HCT116 (cell line): ENCODE measurements around the gene CLEC4F.

Experiments
- CEBPB ChIP-seq: IDR thresholded peaks from 2 replicates; pipeline ENCODE4 v1.6.1; 2012; ENCODE audit warnings: low read depth
- EZH2 ChIP-seq: fragments of 200-600 bp; sonication (generic); IDR thresholded peaks from 2 replicates; pipeline ENCODE4 v1.6.1; 2017; ENCODE audit warnings: antibody characterized with exemption, mixed run types
- POLR2A ChIP-seq: IDR thresholded peaks from 2 replicates; pipeline ENCODE4 v1.7.0; 2011; ENCODE audit warnings: borderline replicate concordance; ENCODE audit not compliant: insufficient read depth, insufficient read length; ENCODE audit errors: extremely low read depth
- POLR2AphosphoS5 ChIP-seq: IDR thresholded peaks from 2 replicates; pipeline ENCODE4 v1.6.1; 2011; ENCODE audit warnings: mild to moderate bottlenecking, low read depth, low read length, moderate library complexity
- REST ChIP-seq: IDR thresholded peaks from 2 replicates; pipeline ENCODE4 v1.6.1; 2012; ENCODE audit warnings: low read depth
- SP1 ChIP-seq: IDR thresholded peaks from 2 replicates; pipeline ENCODE4 v1.6.1; 2012; ENCODE audit warnings: low read depth
- YY1 ChIP-seq: IDR thresholded peaks from 2 replicates; pipeline ENCODE4 v1.6.1; 2011; ENCODE audit warnings: low read length, low read depth, moderate library complexity, mild to moderate bottlenecking; ENCODE audit not compliant: insufficient replicate concordance; ENCODE audit errors: extremely low read depth
- TF ChIP-seq, protein P1 (sequence below), 3 experiments: fragments of 200-600 bp in 1 of 3; sonication (generic) in 1 of 3; IDR thresholded peaks in 2 of 3; conservative IDR thresholded peaks in 1 of 3; 2 replicates each; pipeline ENCODE4 v1.5.1; 2012 to 2017; ENCODE audit warnings: low read depth in 2 of 3, low read length in 2 of 3, antibody characterized with exemption in 1 of 3, borderline replicate concordance in 1 of 3, control low read depth in 1 of 3, mild to moderate bottlenecking in 1 of 3, mixed read lengths in 1 of 3, mixed run types in 1 of 3, moderate library complexity in 1 of 3; ENCODE audit not compliant: insufficient read depth in 1 of 3
- TF ChIP-seq, protein P2 (sequence below): IDR thresholded peaks from 2 replicates; pipeline ENCODE4 v1.6.1; 2011; ENCODE audit warnings: mild to moderate bottlenecking, low read length, moderate library complexity; ENCODE audit not compliant: insufficient replicate concordance; ENCODE audit errors: extremely low read depth

- TF ChIP-seq POLR2AphosphoS5, result no peak
- TF ChIP-seq CEBPB, result no peak
- TF ChIP-seq, protein P1, sequence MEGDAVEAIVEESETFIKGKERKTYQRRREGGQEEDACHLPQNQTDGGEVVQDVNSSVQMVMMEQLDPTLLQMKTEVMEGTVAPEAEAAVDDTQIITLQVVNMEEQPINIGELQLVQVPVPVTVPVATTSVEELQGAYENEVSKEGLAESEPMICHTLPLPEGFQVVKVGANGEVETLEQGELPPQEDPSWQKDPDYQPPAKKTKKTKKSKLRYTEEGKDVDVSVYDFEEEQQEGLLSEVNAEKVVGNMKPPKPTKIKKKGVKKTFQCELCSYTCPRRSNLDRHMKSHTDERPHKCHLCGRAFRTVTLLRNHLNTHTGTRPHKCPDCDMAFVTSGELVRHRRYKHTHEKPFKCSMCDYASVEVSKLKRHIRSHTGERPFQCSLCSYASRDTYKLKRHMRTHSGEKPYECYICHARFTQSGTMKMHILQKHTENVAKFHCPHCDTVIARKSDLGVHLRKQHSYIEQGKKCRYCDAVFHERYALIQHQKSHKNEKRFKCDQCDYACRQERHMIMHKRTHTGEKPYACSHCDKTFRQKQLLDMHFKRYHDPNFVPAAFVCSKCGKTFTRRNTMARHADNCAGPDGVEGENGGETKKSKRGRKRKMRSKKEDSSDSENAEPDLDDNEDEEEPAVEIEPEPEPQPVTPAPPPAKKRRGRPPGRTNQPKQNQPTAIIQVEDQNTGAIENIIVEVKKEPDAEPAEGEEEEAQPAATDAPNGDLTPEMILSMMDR (IDR thresholded peaks at IDR 0.05 in 2 of 3, conservative IDR thresholded peaks at IDR 0.05 in 1 of 3; ENCODE audit: borderline replicate concordance in 1 of 3, insufficient read depth in 1 of 3, low read depth in 2 of 3, low read length in 2 of 3), result no peak
- no peak for TF ChIP-seq REST
- TF ChIP-seq SP1, result no peak
- no peak for TF ChIP-seq EZH2
- TF ChIP-seq YY1, result no peak
- TF ChIP-seq, protein P2, sequence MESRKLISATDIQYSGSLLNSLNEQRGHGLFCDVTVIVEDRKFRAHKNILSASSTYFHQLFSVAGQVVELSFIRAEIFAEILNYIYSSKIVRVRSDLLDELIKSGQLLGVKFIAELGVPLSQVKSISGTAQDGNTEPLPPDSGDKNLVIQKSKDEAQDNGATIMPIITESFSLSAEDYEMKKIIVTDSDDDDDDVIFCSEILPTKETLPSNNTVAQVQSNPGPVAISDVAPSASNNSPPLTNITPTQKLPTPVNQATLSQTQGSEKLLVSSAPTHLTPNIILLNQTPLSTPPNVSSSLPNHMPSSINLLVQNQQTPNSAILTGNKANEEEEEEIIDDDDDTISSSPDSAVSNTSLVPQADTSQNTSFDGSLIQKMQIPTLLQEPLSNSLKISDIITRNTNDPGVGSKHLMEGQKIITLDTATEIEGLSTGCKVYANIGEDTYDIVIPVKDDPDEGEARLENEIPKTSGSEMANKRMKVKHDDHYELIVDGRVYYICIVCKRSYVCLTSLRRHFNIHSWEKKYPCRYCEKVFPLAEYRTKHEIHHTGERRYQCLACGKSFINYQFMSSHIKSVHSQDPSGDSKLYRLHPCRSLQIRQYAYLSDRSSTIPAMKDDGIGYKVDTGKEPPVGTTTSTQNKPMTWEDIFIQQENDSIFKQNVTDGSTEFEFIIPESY, result no peak
- TF ChIP-seq POLR2A, result no peak
Measured at GRCh38 chr2:70832386-70832785, 12.0 kb upstream of the CLEC4F start.
